ENCODE results near the gene GNGT2. TPM values are rescaled to one million over a fixed set of nuclear protein-coding genes. Genes with fewer than 3 reads are reported as not detected.

The GNGT2 gene
- total RNA-seq, 4 donors from 2014 or later = 0.97 to 2.2 (median 2.1) TPM; not detected in 1

DNA sequence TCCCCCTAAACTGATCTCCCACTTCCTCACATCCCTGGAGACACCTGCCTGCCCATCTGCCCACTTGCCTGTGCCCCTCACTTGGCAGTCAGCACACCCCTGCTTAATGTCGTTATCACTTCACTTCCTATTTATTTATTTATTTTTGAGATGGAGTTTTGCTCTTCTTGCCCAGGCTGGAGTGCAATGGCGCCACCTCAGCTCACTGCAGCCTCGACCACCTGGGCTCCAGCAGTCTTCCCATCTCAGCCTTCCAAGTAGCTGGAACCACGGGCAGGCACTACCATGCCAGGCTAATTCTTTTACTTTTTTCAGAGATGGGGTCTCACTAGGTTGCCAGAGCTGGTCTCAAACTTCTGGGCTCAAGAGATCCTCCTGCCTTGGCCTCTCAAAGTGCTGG, 43.7 kb upstream of the GNGT2 start:
- no peak for DNase-seq (ENCODE audit: extremely low spot score)
- H3K4me1 ChIP-seq = peaks cover 5 to 6% (median 6%) of the 10 kb centered on the region in 4 donors
- peaks cover 0 to 10% (median 0%) of the 10 kb centered on the region in 4 donors for H3K27me3 ChIP-seq
- intact Hi-C loops (cut with DNase I) = no loop called here
- TF ChIP-seq POLR2A (IDR thresholded peaks at IDR 0.05; ENCODE audit: low read depth) (no peak), EP300 (IDR thresholded peaks at IDR 0.05) (no peak), POLR2AphosphoS5 (IDR thresholded peaks at IDR 0.05) (no peak)
- TF ChIP-seq, protein P1, sequence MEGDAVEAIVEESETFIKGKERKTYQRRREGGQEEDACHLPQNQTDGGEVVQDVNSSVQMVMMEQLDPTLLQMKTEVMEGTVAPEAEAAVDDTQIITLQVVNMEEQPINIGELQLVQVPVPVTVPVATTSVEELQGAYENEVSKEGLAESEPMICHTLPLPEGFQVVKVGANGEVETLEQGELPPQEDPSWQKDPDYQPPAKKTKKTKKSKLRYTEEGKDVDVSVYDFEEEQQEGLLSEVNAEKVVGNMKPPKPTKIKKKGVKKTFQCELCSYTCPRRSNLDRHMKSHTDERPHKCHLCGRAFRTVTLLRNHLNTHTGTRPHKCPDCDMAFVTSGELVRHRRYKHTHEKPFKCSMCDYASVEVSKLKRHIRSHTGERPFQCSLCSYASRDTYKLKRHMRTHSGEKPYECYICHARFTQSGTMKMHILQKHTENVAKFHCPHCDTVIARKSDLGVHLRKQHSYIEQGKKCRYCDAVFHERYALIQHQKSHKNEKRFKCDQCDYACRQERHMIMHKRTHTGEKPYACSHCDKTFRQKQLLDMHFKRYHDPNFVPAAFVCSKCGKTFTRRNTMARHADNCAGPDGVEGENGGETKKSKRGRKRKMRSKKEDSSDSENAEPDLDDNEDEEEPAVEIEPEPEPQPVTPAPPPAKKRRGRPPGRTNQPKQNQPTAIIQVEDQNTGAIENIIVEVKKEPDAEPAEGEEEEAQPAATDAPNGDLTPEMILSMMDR (IDR thresholded peaks at IDR 0.05) = no peak
- WGBS = 76% methylated on average over 4 of the region's 4 CpGs
- no peaks in the 10 kb centered on the region for H3K36me3 ChIP-seq
- H3K27ac ChIP-seq (replicated peaks in 1 of 4) = no peak overlapping the region
- no peak overlapping the region for H3K4me3 ChIP-seq
- H3K9me3 ChIP-seq = no peaks in the 10 kb centered on the region

- Histone ChIP-seq H3K4me3 (no peak overlapping the region), H3K27me3 (peaks cover 0 to 16% (median 0%) of the 10 kb centered on the region in 4 donors), H3K4me1 (peaks cover 5 to 7% (median 6%) of the 10 kb centered on the region in 4 donors), H3K9me3 (no peaks in the 10 kb centered on the region), H3K36me3 (no peaks in the 10 kb centered on the region), H3K27ac (replicated peaks in 1 of 4) (no peak overlapping the region)
- no peak for DNase-seq (ENCODE audit: extremely low spot score)
- no peak for TF ChIP-seq POLR2AphosphoS5 (IDR thresholded peaks at IDR 0.05)
- TF ChIP-seq, protein P1 (IDR thresholded peaks at IDR 0.05) = no peak
- TF ChIP-seq EP300 (IDR thresholded peaks at IDR 0.05) = no peak
- no peak for TF ChIP-seq POLR2A (IDR thresholded peaks at IDR 0.05; ENCODE audit: low read depth)
- intact Hi-C loops (cut with DNase I) = no loop called here
- WGBS = 92% methylated on average over 6 of the region's 6 CpGs
Observed at GRCh38 chr17:49252148-49252695, 41.8 kb upstream of the GNGT2 start.

- WGBS = 89% methylated on average over 12 of the region's 12 CpGs
- TF ChIP-seq POLR2A (IDR thresholded peaks at IDR 0.05; ENCODE audit: low read depth) = no peak
- no peak for TF ChIP-seq EP300 (IDR thresholded peaks at IDR 0.05)
- TF ChIP-seq, protein P1 (IDR thresholded peaks at IDR 0.05) = no peak
- no peak for TF ChIP-seq POLR2AphosphoS5 (IDR thresholded peaks at IDR 0.05)
- intact Hi-C loops (cut with DNase I) = no loop called here
- Histone ChIP-seq H3K4me1 (peaks cover 5 to 7% (median 6%) of the 10 kb centered on the region in 4 donors), H3K27me3 (peaks cover 0 to 18% (median 0%) of the 10 kb centered on the region in 4 donors), H3K36me3 (no peaks in the 10 kb centered on the region), H3K9me3 (no peaks in the 10 kb centered on the region), H3K4me3 (no peak overlapping the region), H3K27ac (replicated peaks in 1 of 4) (no peak overlapping the region)
- DNase-seq (ENCODE audit: extremely low spot score) = no peak
Observed at GRCh38 chr17:49249890-49250522, 39.6 kb upstream of the GNGT2 start.

GRCh38 chr17:49249292-49249794, 39.0 kb upstream of the GNGT2 start:
- no peaks in the 10 kb centered on the region for H3K36me3 ChIP-seq
- peaks cover 5 to 7% (median 6%) of the 10 kb centered on the region in 4 donors for H3K4me1 ChIP-seq
- TF ChIP-seq POLR2AphosphoS5 (IDR thresholded peaks at IDR 0.05) (no peak), POLR2A (IDR thresholded peaks at IDR 0.05; ENCODE audit: low read depth) (no peak)
- no peaks in the 10 kb centered on the region for H3K9me3 ChIP-seq
- peaks cover 0 to 18% (median 0%) of the 10 kb centered on the region in 4 donors for H3K27me3 ChIP-seq
- H3K4me3 ChIP-seq = no peak overlapping the region
- WGBS = 20% methylated on average over 3 of the region's 10 CpGs
- DNase-seq (ENCODE audit: extremely low spot score) = no peak
- intact Hi-C loops (cut with DNase I) = no loop called here
- no peak overlapping the region for H3K27ac ChIP-seq (replicated peaks in 1 of 4)

GRCh38 chr17:49247944-49248343, 37.6 kb upstream of the GNGT2 start:
- intact Hi-C loops (cut with DNase I) = no loop called here
- Histone ChIP-seq H3K27me3 (peaks cover 0 to 18% (median 0%) of the 10 kb centered on the region in 4 donors), H3K4me1 (peaks cover 5 to 7% (median 6%) of the 10 kb centered on the region in 4 donors), H3K4me3 (no peak overlapping the region), H3K36me3 (no peaks in the 10 kb centered on the region), H3K27ac (replicated peaks in 1 of 4) (no peak overlapping the region), H3K9me3 (no peaks in the 10 kb centered on the region)
- WGBS = 89% methylated on average over 7 of the region's 7 CpGs
- no peak for DNase-seq (ENCODE audit: extremely low spot score)
- TF ChIP-seq, protein P1 (IDR thresholded peaks at IDR 0.05) = no peak
- TF ChIP-seq POLR2AphosphoS5 (IDR thresholded peaks at IDR 0.05) (no peak), EP300 (IDR thresholded peaks at IDR 0.05) (no peak), POLR2A (IDR thresholded peaks at IDR 0.05; ENCODE audit: low read depth) (no peak)
